Glomerular endothelial cell (primary cell): Measurements from ENCODE around the gene FAM107B. TPM values are rescaled to one million over a fixed set of nuclear protein-coding genes. Genes with fewer than 3 reads are reported as not detected.

Experiments
- DNase-seq: peaks from one replicate; pipeline ENCODE4 v3.0.0-alpha.2; 2011; ENCODE audit warnings: low read depth, low spot score; ENCODE audit errors: extremely low read depth
- total RNA-seq: library from RNA; depleted of rRNA; stranded (reverse); fragments of >200 nt; gene quantifications from 2 replicates; pipeline ENCODE4 v1.2.3, GENCODE V29; 2015

Gene FAM107B
- total RNA-seq, 1 donor from 2014 or later = 81.1 TPM

DNA sequence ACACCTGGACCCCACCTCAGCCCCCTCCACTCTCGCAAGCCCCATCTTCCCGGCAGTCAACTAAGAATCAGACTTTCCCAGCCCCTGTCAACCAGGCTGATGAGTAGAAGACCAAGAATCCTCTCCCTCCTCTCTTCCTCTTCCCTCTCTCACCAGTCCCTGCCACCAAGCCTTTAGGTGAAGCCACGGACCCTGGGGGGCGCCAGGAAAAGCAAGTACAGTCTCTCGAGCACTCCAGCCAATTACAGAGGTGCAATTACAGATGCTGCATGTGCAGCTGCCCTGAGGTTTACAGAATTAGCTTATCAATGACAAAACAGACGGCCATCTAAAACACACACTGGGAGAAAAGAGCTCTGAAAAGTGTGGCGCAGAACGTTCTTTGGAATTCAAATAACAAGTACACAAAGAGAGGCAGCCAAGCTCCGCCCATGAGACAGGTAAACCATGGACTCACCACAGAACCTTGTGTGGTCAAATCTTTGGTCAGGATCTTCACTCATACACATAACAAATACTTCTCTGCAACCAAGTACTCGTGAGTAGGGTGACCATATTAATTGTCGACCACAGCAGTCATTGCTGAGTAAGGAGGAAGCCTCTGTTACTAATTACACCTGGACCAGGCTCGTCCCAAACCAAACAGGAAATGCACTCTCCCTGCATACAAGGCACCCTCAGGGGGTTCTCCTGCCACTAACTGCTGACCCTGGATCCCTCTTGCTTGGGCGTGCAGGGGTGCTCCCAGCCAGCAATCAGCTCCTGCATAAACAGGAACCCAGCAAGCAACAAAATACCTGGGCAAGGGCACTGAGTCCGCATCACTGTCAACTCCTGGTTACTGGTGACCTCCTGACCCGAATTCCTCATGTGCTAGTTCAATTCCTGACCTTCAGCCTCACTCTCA, 189.2 kb downstream of the FAM107B start:
- no peak for DNase-seq

DNA sequence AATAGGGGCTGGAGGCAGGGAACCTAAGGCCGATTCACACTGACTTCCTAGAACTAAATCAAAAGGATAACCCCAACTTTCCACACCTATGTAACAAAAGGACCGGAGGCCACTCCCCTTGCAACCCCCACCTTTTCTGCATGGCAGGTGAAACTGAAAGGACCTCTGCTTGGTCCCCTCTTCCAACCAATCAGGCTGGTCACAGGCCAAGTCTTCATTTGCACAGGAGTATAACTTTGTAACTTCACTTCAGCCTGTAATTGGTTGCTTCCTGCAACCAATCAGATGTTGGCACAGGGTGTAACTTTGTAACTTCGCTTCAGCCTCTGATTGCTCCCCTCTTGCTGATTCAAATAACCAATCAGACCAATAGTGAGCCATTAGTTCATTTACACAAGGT, 190.0 kb downstream of the FAM107B start:
- DNase-seq = no peak

DNA sequence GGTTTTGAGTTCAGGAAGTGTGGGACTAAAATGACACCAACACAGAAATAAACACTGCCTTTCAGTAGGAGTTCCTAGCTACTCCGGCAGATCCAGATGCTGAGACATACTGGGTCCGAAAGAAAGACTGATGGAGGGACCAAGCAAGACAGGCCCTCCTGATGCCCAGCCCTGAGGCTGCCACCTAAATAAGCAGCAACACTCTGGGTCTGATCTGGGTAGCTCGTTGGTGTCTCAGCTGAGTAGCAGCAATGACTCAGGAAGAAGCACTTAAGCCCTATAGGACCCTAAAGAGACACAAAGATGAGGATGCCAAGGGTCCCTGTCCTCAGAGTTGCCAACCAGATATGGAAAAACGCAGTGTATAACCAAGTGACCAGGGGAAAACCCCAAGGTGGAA, 190.7 kb downstream of the FAM107B start:
- no peak for DNase-seq

DNA sequence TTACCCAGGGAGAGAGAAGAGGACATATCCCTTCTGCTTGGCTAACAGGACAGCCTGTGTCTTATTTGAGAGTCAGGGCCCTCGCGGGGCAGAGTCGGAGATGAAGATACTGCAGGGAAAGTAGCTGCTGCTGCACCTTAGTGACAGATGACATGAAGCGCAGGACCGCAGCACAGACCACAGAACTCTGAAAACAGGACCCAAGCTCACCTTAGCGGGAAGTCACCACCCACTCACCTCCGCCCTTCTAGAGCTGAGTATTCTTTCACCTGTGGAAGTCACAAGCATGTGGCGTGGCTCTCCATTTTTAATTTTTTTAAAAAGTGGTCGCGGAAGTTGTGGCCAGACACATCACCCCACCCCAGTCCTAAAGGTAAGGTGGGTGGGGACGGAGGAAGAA, 191.4 kb downstream of the FAM107B start:
- no peak for DNase-seq

GRCh38 chr10:14581553-14582321, 193.0 kb downstream of the FAM107B start:
- no peak for DNase-seq

GRCh38 chr10:14580671-14581332, 193.9 kb downstream of the FAM107B start:
- no peak for DNase-seq

DNA sequence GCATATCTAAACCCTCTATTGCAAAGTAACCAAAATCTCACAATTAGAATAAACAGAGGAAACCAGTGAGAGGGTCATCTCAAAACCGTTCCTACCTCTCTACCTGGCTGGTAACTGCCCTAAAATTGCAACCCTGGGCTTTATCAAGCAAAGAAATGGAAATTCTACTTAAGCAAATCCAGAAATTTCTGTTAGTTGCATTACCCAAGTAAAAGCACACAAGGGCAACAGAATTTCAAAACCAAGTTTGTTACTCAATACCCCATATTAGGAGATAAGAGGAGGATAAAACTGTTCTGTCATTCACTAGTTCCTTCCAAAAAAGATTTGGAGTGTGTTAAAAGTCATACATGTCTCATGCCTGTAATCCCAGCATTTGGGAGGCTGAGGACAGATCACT, 195.3 kb downstream of the FAM107B start:
- no peak for DNase-seq

GRCh38 chr10:14578060-14578952, 196.4 kb downstream of the FAM107B start:
- peak; percentile 99 for DNase-seq

DNA sequence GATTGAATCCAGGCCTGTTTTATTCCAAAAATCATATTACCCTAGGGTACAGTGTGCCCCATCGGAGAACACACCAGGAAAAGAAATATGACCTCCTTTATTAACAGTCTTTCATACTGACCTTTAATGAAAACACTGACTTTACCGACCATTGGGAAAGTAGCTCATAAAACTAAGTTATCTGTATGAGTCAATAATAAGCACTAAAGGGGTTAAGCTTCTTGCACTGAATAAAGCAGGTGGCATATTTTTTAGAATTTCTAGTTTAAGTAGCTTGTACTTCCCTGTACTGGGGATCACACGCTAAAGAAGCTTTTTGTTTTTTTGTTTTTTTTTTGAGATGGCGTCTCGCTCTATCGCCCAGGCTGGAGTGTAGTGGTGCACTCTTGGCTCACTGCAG, 199.8 kb downstream of the FAM107B start:
- no peak for DNase-seq

DNA sequence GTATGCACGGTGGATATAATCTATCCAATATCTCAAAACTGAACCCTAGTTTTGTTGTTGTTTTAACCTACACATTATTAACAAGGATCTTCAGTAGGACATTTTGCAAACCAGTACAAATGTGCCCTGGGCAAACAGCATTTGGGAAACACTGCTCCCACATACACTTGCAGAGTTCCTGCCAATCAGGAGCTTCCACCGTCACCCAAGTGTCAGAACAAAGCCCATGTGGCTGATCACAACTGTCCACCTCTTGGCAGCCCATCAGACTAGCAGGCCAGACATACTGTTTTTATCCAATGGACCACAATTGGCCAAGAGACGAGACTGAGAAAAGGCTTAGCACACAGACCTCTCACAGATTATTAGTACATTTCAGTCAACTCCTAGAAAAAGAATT, 200.4 kb downstream of the FAM107B start:
- DNase-seq = no peak

DNA sequence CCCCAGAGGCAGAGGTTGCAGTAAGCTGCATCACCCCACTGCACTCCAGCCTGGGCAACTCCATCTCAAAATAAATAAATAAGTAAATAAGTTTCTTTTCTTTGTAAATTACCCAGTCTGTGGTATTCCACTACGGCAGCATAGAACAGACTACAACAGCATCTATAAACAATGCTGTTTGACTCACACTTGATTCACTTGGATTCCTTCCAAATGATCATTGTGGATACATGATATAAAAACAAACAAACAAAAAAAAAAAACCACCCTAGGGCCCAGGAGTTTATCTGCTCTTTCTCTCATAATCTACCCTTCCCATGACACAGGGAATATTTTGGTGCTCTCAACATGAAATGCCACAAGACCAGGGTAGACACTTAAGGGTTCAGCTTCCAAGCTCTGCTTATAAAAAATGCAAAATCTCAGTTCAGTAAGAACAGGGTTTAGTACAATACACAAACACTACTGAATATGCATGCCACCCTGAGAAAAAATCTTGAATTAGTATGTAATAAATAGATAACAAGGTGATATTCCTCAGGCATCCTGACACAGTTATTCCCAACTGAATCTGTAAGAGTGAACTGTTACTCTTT, 200.9 kb downstream of the FAM107B start:
- peak; percentile 75 for DNase-seq

GRCh38 chr10:14572811-14573210, 201.9 kb downstream of the FAM107B start:
- DNase-seq = no peak

DNA sequence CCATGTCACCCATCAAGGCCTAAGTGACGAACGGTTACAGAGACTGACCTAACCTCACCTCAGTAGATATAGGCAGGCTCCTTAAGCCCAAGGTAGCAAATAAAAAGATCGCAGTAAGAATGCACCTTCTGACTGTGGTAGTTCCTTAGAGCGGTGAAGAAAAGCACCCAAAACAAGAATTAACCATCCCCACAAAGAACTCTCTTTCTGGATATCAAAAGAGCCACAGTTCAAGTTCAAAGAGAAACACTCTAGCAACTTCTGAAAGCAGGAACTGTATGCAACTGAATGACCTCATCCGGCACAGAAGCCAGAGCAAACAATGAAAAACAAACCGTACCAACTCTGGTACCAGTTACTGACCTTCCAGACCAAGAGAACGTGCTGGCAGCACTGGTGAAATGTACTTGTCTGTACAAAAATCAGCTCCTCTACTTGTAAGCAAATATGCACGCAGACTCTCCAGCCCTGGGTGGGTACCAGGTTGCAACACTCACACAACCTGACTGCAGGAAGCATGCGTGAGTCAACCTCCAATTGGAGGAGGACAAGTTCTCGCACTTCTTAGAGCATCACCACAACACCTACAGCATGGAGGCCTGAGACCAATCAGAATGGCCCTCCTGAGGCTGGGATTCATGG, 202.7 kb downstream of the FAM107B start:
- DNase-seq = peak; percentile 64

DNA sequence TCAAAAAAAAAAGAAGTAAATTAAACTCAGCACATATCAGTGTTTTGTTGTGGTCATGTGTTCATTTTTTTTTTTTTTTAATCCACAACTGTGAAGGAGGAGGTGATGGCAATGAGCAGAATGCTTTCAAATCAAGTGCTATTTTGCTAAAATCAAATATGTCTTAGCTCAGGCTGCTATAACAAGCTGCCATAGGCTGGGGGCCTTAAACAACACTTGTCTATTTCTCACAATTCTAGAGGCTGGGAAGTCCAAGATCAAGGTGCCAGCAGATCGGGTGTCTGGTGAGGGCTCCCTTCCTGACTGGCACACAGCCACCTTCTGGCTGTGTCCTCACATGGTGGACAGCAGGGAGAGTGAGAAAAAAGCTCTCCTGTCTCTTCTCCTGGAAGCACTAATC, 203.9 kb downstream of the FAM107B start:
- no peak for DNase-seq

DNA sequence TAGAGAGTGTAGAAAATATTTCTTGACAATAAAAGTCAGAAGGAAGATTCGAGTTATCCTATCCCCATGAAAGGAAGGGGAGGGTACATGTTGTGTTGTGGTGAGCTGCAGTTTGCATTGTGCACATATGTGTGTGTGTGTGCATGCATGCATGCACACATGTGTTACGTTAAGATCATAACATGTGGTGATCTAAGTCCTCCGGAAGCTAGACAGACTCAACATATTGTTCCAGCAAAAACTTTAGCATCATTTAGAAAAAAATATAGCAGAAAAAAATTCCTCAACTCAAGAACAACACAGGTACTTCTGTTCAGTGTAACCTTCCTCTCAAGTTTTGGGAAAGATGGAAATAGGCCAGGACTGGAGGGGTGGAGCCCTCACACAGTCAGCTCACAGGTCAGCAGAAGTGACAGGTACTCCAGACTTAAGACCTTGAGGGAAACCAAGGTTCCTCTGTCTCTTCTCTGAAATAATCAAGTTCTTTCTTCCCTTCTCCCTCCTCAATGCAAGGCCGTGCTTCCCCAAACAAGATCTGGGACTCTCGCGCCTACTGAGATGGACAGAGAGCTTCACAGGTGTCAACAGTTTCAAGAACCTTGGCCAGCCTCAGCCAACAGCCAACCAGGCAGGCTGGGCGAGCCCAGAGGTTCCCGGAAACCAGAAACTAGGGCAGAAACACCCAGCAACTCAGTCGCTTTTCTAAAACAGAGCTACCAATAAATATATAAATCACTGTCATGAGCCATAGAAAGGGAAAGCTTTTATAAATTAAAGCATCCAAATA, 205.2 kb downstream of the FAM107B start:
- DNase-seq = no peak

GRCh38 chr10:14567421-14567820, 207.3 kb downstream of the FAM107B start:
- no peak for DNase-seq

DNA sequence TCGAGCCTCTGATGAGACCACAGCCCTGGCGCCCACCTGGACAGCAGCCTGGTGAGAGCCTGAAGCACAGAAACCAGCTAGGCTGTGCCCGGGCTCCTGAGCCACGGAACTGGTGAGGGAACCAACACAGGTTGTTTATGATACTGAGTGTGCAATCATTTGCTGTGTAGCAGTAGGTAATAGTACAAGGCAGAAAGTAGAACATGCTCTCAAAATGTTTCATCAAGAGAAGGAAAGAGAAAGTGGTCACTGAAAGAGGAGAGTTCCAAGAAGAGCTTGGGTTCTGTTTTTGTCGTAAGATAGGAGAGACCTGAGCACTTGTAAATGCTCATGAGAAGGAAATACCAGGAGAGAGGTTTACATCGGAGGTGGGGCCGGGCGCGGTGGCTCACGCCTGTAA, 208.2 kb downstream of the FAM107B start:
- no peak for DNase-seq

DNA sequence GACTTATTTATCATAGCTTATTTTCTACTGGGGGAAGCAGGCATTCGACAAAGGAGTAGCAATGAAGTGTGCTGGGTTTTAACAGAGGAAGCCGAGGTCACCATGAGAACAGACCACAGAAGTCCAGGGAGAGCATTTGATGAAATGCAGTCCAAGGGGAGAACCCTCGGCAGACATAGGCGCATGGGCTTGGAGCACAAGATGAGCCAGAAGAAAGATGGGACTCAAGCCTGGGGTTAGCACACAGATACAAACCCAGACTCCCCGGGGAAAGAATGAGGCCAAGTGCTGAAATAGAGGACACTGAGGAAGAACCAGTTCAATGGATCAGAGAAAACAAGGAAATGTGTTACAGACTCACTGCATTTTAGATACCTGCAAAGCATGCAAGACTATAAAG, 209.5 kb downstream of the FAM107B start:
- no peak for DNase-seq

- DNase-seq = no peak
Measured at GRCh38 chr10:14564268-14564744, 210.4 kb downstream of the FAM107B start.
